HepG2 (cell line): ENCODE results near the gene GALNT18. TPM values are rescaled to one million over a fixed set of nuclear protein-coding genes. Genes with fewer than 3 reads are reported as not detected.

Experiments
- ATAC-seq: fragments of 200-7000 bp; cut with Tn5 transposase; 3 replicates; pipeline ENCODE4 v1.9.1; 2020; ENCODE audit warnings: mild to moderate bottlenecking, moderate library complexity
- BruUV-seq: library from RNA; stranded (reverse); fragments of 400-500 nt; replicated peaks from 2 replicates; lab custom pipeline; 2021; lab: Mats Ljungman, UMichigan
- CTCF ChIA-PET: fragments of 300-600 bp; formaldehyde crosslinking; extraction: SDS; loops from one replicate; lab custom pipeline; 2021; ENCODE audit warnings: low total read pairs, inconsistent platforms, low intra/inter-chr PET ratio; lab: Yijun Ruan, JAX
- POLR2A ChIA-PET: fragments of 350-600 bp; sonication (Branson Sonifier 250); formaldehyde crosslinking; loops from one replicate; lab custom pipeline; 2020; ENCODE audit warnings: antibody characterized with exemption, inconsistent platforms; lab: Yijun Ruan, JAX
- DNase-seq: peaks from one replicate; pipeline ENCODE4 v3.0.0-alpha.2; 2015; ENCODE audit warnings: low spot score
- FAIRE-seq: peaks from 3 replicates; lab custom pipeline; 2011; peaks lifted over from hg19 to GRCh38; lab: Jason Lieb, UNC
- H2AFZ ChIP-seq: one replicate; pipeline ENCODE4 v1.6.1; 2011; ENCODE audit warnings: low read length, inconsistent platforms
- H3K27ac ChIP-seq: fragments of 300-600 bp; 3 replicates; pipeline ENCODE4 v1.8.0; 2011; ENCODE audit warnings: mixed run types, mild to moderate bottlenecking, mixed read lengths, low read length, inconsistent platforms; ENCODE audit not compliant: insufficient read depth; ENCODE audit errors: extremely low read length
- H3K27me3 ChIP-seq, 2 experiments: fragments of 200-600 bp in 1 of 2; 2 replicates in 1 of 2; 3 replicates in 1 of 2; pipeline versions ENCODE4 v1.6.0 to v1.8.0; 2011; ENCODE audit warnings: low read length in 2 of 2, mild to moderate bottlenecking in 2 of 2, moderate library complexity in 2 of 2, inconsistent platforms in 1 of 2; ENCODE audit not compliant: insufficient read depth in 2 of 2, control insufficient read depth in 1 of 2
- H3K36me3 ChIP-seq, 2 experiments: fragments of 200-600 bp in 1 of 2; replicated peaks in 1 of 2; 2 replicates in 1 of 2; 3 replicates in 1 of 2; pipeline versions ENCODE4 v1.5.1 to v1.8.0; 2011; ENCODE audit warnings: low read length in 2 of 2, inconsistent platforms in 1 of 2; ENCODE audit not compliant: insufficient read depth in 2 of 2, control insufficient read depth in 1 of 2
- H3K4me1 ChIP-seq: 2 replicates; pipeline ENCODE4 v1.5.1; 2012; ENCODE audit warnings: low read length, inconsistent platforms; ENCODE audit not compliant: insufficient read depth
- H3K4me2 ChIP-seq: 2 replicates; pipeline ENCODE4 v1.6.0; 2011; ENCODE audit warnings: low read depth, low read length, inconsistent platforms
- H3K4me3 ChIP-seq, 3 experiments: fragments of 200-600 bp in 1 of 3; sonication (generic), shearing (Covaris generic) in 1 of 3; replicated peaks in 1 of 3; 2 replicates each; pipeline ENCODE4 v1.5.1; 2011 to 2016; ENCODE audit warnings: low read length in 3 of 3, inconsistent platforms in 2 of 3, low read depth in 2 of 3, mild to moderate bottlenecking in 2 of 3, control low read depth in 1 of 3, mixed read lengths in 1 of 3; ENCODE audit not compliant: insufficient read depth in 1 of 3
- H3K79me2 ChIP-seq: one replicate; pipeline ENCODE4 v1.6.1; 2011; ENCODE audit warnings: low read length, inconsistent platforms; ENCODE audit not compliant: insufficient read depth
- H3K9ac ChIP-seq: 2 replicates; pipeline ENCODE4 v1.6.0; 2011; ENCODE audit warnings: mild to moderate bottlenecking, low read depth, low read length, inconsistent platforms; ENCODE audit not compliant: insufficient read depth
- H3K9me3 ChIP-seq: 2 replicates; pipeline ENCODE4 v1.5.1; 2012; ENCODE audit warnings: mild to moderate bottlenecking, low read length
- H4K20me1 ChIP-seq: 2 replicates; pipeline ENCODE4 v1.6.0; 2011; ENCODE audit warnings: inconsistent platforms, mild to moderate bottlenecking, low read length, moderate library complexity; ENCODE audit not compliant: insufficient read depth
- ATF6 ChIP-seq: sonication (generic); formaldehyde crosslinking; conservative IDR thresholded peaks from 2 replicates; pipeline ENCODE4 v1.4.0; 2020; ENCODE audit warnings: missing genetic modification reagents
- EP300 ChIP-seq, 3 experiments: sonication (generic) in 1 of 3; formaldehyde crosslinking in 1 of 3; IDR thresholded peaks; 2 replicates each; pipeline versions ENCODE4 v1.5.1 to v1.6.1; 2011 to 2020; ENCODE audit warnings: low read depth in 2 of 3, low read length in 2 of 3, borderline replicate concordance in 1 of 3, improper control_type of control experiment in 1 of 3, mild to moderate bottlenecking in 1 of 3, missing genetic modification reagents in 1 of 3, moderate library complexity in 1 of 3
- ZBTB44 ChIP-seq: sonication (generic); formaldehyde crosslinking; IDR thresholded peaks from 2 replicates; pipeline ENCODE4 v1.4.0; 2020; ENCODE audit warnings: missing genetic modification reagents
- ZNF496 ChIP-seq: sonication (generic); formaldehyde crosslinking; IDR thresholded peaks from 2 replicates; pipeline ENCODE4 v1.8.1; 2023; ENCODE audit warnings: mild to moderate bottlenecking, moderate library complexity, missing genetic modification reagents; ENCODE audit not compliant: insufficient replicate concordance
- ZNF766 ChIP-seq: sonication (generic); formaldehyde crosslinking; IDR thresholded peaks from 2 replicates; pipeline ENCODE4 v1.5.0; 2020; ENCODE audit warnings: missing genetic modification reagents, borderline replicate concordance
- WGBS: methylation state at CpG from one replicate; pipeline ENCODE4 v1.1.6; 2017; ENCODE audit warnings: low lambda C conversion rate; 5-methylcytosine and 5-hydroxymethylcytosine counted together
- in situ Hi-C: cut with HindIII; loops from 2 replicates; pipeline ENCODE4 v1.10.0; 2017; ENCODE audit warnings: low pct_unique_long_range_greater_than_20kb; ENCODE audit not compliant: extremely low pct_ligation_motif_present
- intact Hi-C: fragments of 100-400 bp; cut with micrococcal nuclease; formaldehyde crosslinking; loops from one replicate; pipeline ENCODE4 v1.10.0; 2022; ENCODE audit not compliant: unreplicated experiment
- polyA plus RNA-seq, 8 experiments: library from polyadenylated mRNA; depleted of rRNA in 3 of 8; stranded (reverse) in 7 of 8; unstranded in 1 of 8; fragments of >200 nt; fragmentation: Illumina TruSeq in 4 of 8; extraction: Trizol in 4 of 8; gene quantifications; 2 replicates each; pipeline versions ENCODE4 v1.2.1 to v1.2.3, GENCODE V29; 2011 to 2016; ENCODE audit warnings: low read depth in 4 of 8, missing spikeins in 1 of 8, mixed read lengths in 1 of 8; ENCODE audit not compliant: insufficient read depth in 1 of 8
- total RNA-seq, 5 experiments: library from RNA; depleted of rRNA; stranded (reverse); fragments of >200 nt; fragmentation: Illumina TruSeq; extraction: Trizol; gene quantifications; 2 replicates each; pipeline ENCODE4 v1.2.3, GENCODE V29; 2016; ENCODE audit warnings: low read depth in 1 of 5
- TF ChIP-seq, protein P1 (sequence below): sonication (generic); formaldehyde crosslinking; IDR thresholded peaks from 2 replicates; pipeline ENCODE4 v1.5.0; 2020; ENCODE audit warnings: mild to moderate bottlenecking, missing genetic modification reagents
- TF ChIP-seq, protein P2 (sequence below): sonication (generic); formaldehyde crosslinking; IDR thresholded peaks from 2 replicates; pipeline ENCODE4 v1.4.0; 2020; ENCODE audit warnings: missing genetic modification reagents, mild to moderate bottlenecking, borderline replicate concordance

Gene GALNT18
- total and polyA plus RNA-seq, 2 of the 13 experiments (the other 11 are each of a cell fraction or from before 2014, with no cell fraction given) = 0.11 TPM; not detected in 1

DNA sequence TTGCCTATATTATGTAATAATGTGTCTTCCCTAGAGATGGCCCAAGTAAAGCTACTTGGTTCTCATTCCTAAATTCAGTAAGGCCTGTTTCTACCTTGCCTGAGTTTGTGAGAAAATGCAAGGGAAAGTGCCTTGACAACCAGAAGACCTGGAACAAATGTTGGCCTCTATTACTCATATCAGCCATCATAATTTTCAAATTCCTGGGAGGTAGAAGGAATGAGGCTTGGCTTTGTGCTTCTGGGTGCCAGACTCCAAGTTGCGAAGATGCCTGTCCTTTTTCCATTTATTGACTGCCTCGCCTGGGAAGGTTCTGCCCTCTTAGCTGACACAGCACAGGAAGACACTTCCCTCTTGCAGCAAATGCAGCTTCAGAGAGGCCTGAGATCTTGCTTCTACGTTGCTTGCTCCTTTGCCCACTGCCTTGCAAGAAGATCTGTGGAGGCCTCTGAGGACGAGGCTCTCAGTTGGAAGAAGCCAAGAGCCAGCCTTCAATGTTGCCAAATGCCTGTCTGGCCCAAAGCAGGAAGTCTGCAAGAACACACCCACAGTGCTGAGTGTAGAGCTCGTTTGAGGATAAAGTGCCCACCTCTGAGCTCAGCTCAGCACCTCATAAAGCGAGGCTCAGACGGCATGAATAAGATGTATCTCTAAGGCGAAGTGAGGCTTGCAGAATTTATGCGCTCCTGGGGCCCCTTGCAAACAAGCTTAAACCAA is 120.1 kb downstream of the GALNT18 start (continued):
- TF ChIP-seq, protein P1, sequence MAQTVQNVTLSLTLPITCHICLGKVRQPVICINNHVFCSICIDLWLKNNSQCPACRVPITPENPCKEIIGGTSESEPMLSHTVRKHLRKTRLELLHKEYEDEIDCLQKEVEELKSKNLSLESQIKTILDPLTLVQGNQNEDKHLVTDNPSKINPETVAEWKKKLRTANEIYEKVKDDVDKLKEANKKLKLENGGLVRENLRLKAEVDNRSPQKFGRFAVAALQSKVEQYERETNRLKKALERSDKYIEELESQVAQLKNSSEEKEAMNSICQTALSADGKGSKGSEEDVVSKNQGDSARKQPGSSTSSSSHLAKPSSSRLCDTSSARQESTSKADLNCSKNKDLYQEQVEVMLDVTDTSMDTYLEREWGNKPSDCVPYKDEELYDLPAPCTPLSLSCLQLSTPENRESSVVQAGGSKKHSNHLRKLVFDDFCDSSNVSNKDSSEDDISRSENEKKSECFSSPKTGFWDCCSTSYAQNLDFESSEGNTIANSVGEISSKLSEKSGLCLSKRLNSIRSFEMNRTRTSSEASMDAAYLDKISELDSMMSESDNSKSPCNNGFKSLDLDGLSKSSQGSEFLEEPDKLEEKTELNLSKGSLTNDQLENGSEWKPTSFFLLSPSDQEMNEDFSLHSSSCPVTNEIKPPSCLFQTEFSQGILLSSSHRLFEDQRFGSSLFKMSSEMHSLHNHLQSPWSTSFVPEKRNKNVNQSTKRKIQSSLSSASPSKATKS (CRISPR knock-in tag) = no peak

GRCh38 chr11:11500744-11501487 is 120.9 kb downstream of the GALNT18 start:
- WGBS = 48% methylated on average over 8 of the region's 9 CpGs
- CTCF ChIA-PET = no interaction called here
- TF ChIP-seq ZNF766 (CRISPR knock-in tag) = no peak
- TF ChIP-seq ATF6 (CRISPR knock-in tag) = no peak
- no peak for TF ChIP-seq ZBTB44 (CRISPR knock-in tag)
- TF ChIP-seq ZNF496 (CRISPR knock-in tag) = no peak
- TF ChIP-seq, protein P2, sequence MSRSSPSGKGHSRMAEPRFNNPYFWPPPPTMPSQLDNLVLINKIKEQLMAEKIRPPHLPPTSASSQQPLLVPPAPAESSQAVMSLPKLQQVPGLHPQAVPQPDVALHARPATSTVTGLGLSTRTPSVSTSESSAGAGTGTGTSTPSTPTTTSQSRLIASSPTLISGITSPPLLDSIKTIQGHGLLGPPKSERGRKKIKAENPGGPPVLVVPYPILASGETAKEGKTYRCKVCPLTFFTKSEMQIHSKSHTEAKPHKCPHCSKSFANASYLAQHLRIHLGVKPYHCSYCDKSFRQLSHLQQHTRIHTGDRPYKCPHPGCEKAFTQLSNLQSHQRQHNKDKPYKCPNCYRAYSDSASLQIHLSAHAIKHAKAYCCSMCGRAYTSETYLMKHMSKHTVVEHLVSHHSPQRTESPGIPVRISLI (CRISPR knock-in tag) = no peak
- TF ChIP-seq EP300 (IDR thresholded peaks at IDR 0.05; ENCODE audit: low read depth in 2 of 2, low read length in 2 of 2) = no peak
- TF ChIP-seq EP300 (CRISPR knock-in tag; IDR thresholded peaks at IDR 0.05; ENCODE audit: borderline replicate concordance) = no peak
- no peaks in the 10 kb centered on the region for H4K20me1 ChIP-seq
- no peaks in the 10 kb centered on the region for H3K9me3 ChIP-seq
- peaks cover 2 to 9% of the 10 kb centered on the region in 2 experiments; a peak in 1 of 5 replicates for H3K27me3 ChIP-seq
- peaks cover 16% of the 10 kb centered on the region for H3K4me1 ChIP-seq
- POLR2A ChIA-PET = no interaction called here
- no peak overlapping the region for H3K9ac ChIP-seq
- ATAC-seq = no peak
- no peak for FAIRE-seq
- no peak overlapping the region for H3K4me2 ChIP-seq
- H3K36me3 ChIP-seq = no peaks in the 10 kb centered on the region
- no TSS peak for BruUV-seq
- no peak overlapping the region for H3K27ac ChIP-seq
- intact Hi-C loops = no loop called here
- H3K79me2 ChIP-seq = no peaks in the 10 kb centered on the region
- H3K4me3 ChIP-seq = no peak overlapping the region
- no peak for DNase-seq
- in situ Hi-C loops = no loop called here
- H2AFZ ChIP-seq = no peak overlapping the region
